Vagina (tissue), 2 donors: ENCODE data around the gene HBG1. TPM values are rescaled to one million over a fixed set of nuclear protein-coding genes. Genes with fewer than 3 reads are reported as not detected.
"Not testable (repeated sequence)": the region's sequence is repeated elsewhere in the genome, so short reads cannot be mapped to it uniquely, and the experiment has no call there.

Source experiments
- DNase-seq, 2 donors: peaks; one replicate each; pipeline ENCODE4 v3.0.0-alpha.2; 2017; ENCODE audit errors: extremely low spot score in 2 of 2
- H3K27ac ChIP-seq: fragments of 200-600 bp; sonication (generic); one replicate; pipeline ENCODE4 v1.5.1; 2019
- H3K27me3 ChIP-seq: fragments of 200-600 bp; sonication (generic); one replicate; pipeline ENCODE4 v1.5.1; 2019
- H3K36me3 ChIP-seq, 2 donors: fragments of 200-600 bp; sonication (generic); one replicate each; pipeline ENCODE4 v1.5.1; 2017 to 2019
- H3K4me1 ChIP-seq: fragments of 200-600 bp; sonication (generic); one replicate; pipeline ENCODE4 v1.5.1; 2019
- H3K4me3 ChIP-seq, 2 donors: fragments of 200-600 bp; sonication (generic); 1 replicate in 1 of 2; 2 replicates in 1 of 2; pipeline ENCODE4 v1.5.1; 2016 to 2019
- H3K9me3 ChIP-seq: fragments of 200-600 bp; sonication (generic); one replicate; pipeline ENCODE4 v1.5.1; 2019
- CTCF ChIP-seq, 3 experiments: fragments of 450-650 bp in 2 of 3; fragments of 200-600 bp in 1 of 3; sonication (generic) in 1 of 3; IDR thresholded peaks; one replicate each; pipeline ENCODE4 v1.5.1; 2017 to 2019; ENCODE audit warnings: antibody characterized with exemption in 3 of 3, mild to moderate bottlenecking in 2 of 3, moderate library complexity in 2 of 3
- POLR2A ChIP-seq, 2 donors: fragments of 450-650 bp; IDR thresholded peaks; one replicate each; pipeline ENCODE4 v1.6.1; 2017; ENCODE audit warnings: antibody characterized with exemption in 2 of 2, mild to moderate bottlenecking in 2 of 2, moderate library complexity in 2 of 2
- POLR2AphosphoS5 ChIP-seq, 2 donors: sonication (generic); formaldehyde crosslinking; IDR thresholded peaks; one replicate each; pipeline ENCODE4 v1.9.0; 2017; ENCODE audit warnings: antibody characterized with exemption in 2 of 2, mild to moderate bottlenecking in 2 of 2, low read depth in 1 of 2; ENCODE audit not compliant: insufficient read depth in 1 of 2
- intact Hi-C: fragments of 100-400 bp; cut with DNase I; formaldehyde crosslinking; loops from one replicate; pipeline ENCODE4 v1.15.1; 2023
- total RNA-seq: library from RNA; depleted of rRNA; stranded (reverse); fragments of >200 nt; gene quantifications from one replicate; pipeline ENCODE4 v1.2.3, GENCODE V29; 2016

Gene HBG1
- total RNA-seq, 1 donor from 2014 or later = not detected

- TF ChIP-seq CTCF (IDR thresholded peaks at IDR 0.05) (no peak), POLR2A (IDR thresholded peaks at IDR 0.05) (no peak), POLR2AphosphoS5 (IDR thresholded peaks at IDR 0.05; ENCODE audit: insufficient read depth in 1 of 2, low read depth in 1 of 2) (no peak)
- no peaks in the 10 kb centered on the region for H3K36me3 ChIP-seq
- no peak overlapping the region for H3K27ac ChIP-seq
- intact Hi-C loops = no loop called here
- no peak for DNase-seq
- no peaks in the 10 kb centered on the region for H3K9me3 ChIP-seq
- H3K4me1 ChIP-seq = no peaks in the 10 kb centered on the region
- no peak overlapping the region for H3K4me3 ChIP-seq
- H3K27me3 ChIP-seq = no peaks in the 10 kb centered on the region
These were observed 7.6 kb upstream of the HBG1 start for GRCh38 chr11:5257296-5257695.

GRCh38 chr11:5254646-5255413, 5.2 kb upstream of the HBG1 start, which contains the start of gene HBG2:
HBG2 (minus strand) TSS chr11:5254781; CDS start chr11:5254728, 53 bp downstream.
- H3K4me3 ChIP-seq, H3K36me3 ChIP-seq, DNase-seq, H3K9me3 ChIP-seq, H3K27ac ChIP-seq, H3K27me3 ChIP-seq, intact Hi-C loops, H3K4me1 ChIP-seq: not testable (repeated sequence)

- DNase-seq, H3K4me1 ChIP-seq, H3K9me3 ChIP-seq, intact Hi-C loops, H3K4me3 ChIP-seq, H3K36me3 ChIP-seq, H3K27me3 ChIP-seq, H3K27ac ChIP-seq: not testable (repeated sequence)
These were observed 4.4 kb upstream of the HBG1 start for GRCh38 chr11:5254023-5254422.

GRCh38 chr11:5253440-5253839, 3.8 kb upstream of the HBG1 start:
- H3K4me3 ChIP-seq, H3K27ac ChIP-seq, DNase-seq, H3K4me1 ChIP-seq, H3K36me3 ChIP-seq, intact Hi-C loops, H3K9me3 ChIP-seq, H3K27me3 ChIP-seq: not testable (repeated sequence)

GRCh38 chr11:5252919-5253265, 3.2 kb upstream of the HBG1 start:
- H3K4me3 ChIP-seq = no peak overlapping the region
- no peaks in the 10 kb centered on the region for H3K4me1 ChIP-seq
- intact Hi-C loops = no loop called here
- H3K27ac ChIP-seq = no peak overlapping the region
- no peak for TF ChIP-seq CTCF (IDR thresholded peaks at IDR 0.05)
- no peak for TF ChIP-seq POLR2AphosphoS5 (IDR thresholded peaks at IDR 0.05; ENCODE audit: insufficient read depth in 1 of 2, low read depth in 1 of 2)
- no peak for TF ChIP-seq POLR2A (IDR thresholded peaks at IDR 0.05)
- H3K27me3 ChIP-seq = no peaks in the 10 kb centered on the region
- H3K9me3 ChIP-seq = no peaks in the 10 kb centered on the region
- H3K36me3 ChIP-seq = no peaks in the 10 kb centered on the region
- no peak for DNase-seq

GRCh38 chr11:5252192-5252918, 2.7 kb upstream of the HBG1 start:
- Histone ChIP-seq H3K27me3 (no peaks in the 10 kb centered on the region), H3K4me3 (no peak overlapping the region), H3K27ac (no peak overlapping the region), H3K4me1 (no peaks in the 10 kb centered on the region), H3K9me3 (no peaks in the 10 kb centered on the region), H3K36me3 (no peaks in the 10 kb centered on the region)
- intact Hi-C loops = no loop called here
- TF ChIP-seq POLR2AphosphoS5 (IDR thresholded peaks at IDR 0.05; ENCODE audit: insufficient read depth in 1 of 2, low read depth in 1 of 2) (no peak), CTCF (IDR thresholded peaks at IDR 0.05) (no peak), POLR2A (IDR thresholded peaks at IDR 0.05) (no peak)
- no peak for DNase-seq
